Tibial nerve (tissue), 4 donors: ENCODE results near the gene BRCC3.

Source experiments
- EP300 ChIP-seq, 2 donors: sonication (generic); formaldehyde crosslinking; IDR thresholded peaks; one replicate each; pipeline ENCODE4 v1.6.1; 2017; ENCODE audit warnings: antibody characterized with exemption in 2 of 2, mild to moderate bottlenecking in 1 of 2
- POLR2A ChIP-seq, 2 donors: fragments of 450-650 bp; IDR thresholded peaks; one replicate each; pipeline ENCODE4 v1.6.1; 2017; ENCODE audit warnings: antibody characterized with exemption in 2 of 2, mild to moderate bottlenecking in 2 of 2, moderate library complexity in 2 of 2
- TF ChIP-seq, protein P1 (sequence below), 5 experiments: fragments of 200-600 bp in 3 of 5; fragments of 450-650 bp in 2 of 5; sonication (generic) in 3 of 5; IDR thresholded peaks; one replicate each; pipeline ENCODE4 v1.5.1; 2016 to 2019; ENCODE audit warnings: antibody characterized with exemption in 5 of 5, mild to moderate bottlenecking in 3 of 5, moderate library complexity in 2 of 5

DNA sequence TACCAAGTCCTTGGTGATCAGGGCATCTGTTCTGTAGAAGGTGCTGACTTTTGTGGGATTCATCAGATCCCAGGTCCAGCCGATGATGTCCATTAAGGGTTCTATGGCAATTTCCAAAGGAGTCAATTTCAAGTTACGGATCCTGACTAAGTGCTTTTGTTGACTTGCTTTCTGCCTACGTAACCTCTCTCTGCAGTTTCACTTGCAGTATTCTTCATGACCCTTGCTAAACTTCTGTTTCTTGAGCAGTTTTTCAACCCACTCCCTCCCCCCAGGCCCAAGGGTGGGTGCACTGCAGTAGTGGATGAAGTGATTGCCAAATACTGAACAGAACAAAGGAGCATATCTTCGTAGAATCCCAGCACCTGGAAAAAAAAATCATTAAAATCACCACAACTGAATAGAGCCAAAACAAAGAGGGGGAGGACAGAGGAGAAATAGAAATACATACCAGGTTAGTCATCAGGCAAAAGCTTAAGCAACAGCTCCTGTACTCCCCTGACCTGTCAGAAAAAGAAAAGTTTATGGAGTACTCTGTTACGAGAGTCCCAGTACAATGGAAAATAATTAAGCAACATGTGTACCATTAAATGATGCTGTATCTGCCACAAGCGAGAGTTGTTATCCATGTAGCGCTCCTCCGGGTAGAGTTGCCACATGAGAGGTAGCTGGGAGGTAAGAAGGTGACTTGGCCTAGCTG lies 6.1 kb upstream of the BRCC3 start:
- TF ChIP-seq, protein P1, sequence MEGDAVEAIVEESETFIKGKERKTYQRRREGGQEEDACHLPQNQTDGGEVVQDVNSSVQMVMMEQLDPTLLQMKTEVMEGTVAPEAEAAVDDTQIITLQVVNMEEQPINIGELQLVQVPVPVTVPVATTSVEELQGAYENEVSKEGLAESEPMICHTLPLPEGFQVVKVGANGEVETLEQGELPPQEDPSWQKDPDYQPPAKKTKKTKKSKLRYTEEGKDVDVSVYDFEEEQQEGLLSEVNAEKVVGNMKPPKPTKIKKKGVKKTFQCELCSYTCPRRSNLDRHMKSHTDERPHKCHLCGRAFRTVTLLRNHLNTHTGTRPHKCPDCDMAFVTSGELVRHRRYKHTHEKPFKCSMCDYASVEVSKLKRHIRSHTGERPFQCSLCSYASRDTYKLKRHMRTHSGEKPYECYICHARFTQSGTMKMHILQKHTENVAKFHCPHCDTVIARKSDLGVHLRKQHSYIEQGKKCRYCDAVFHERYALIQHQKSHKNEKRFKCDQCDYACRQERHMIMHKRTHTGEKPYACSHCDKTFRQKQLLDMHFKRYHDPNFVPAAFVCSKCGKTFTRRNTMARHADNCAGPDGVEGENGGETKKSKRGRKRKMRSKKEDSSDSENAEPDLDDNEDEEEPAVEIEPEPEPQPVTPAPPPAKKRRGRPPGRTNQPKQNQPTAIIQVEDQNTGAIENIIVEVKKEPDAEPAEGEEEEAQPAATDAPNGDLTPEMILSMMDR (IDR thresholded peaks at IDR 0.05): no peak
- TF ChIP-seq EP300 (IDR thresholded peaks at IDR 0.05): no peak
- no peak for TF ChIP-seq POLR2A (IDR thresholded peaks at IDR 0.05)
